Tibial nerve (tissue), 4 donors: Measurements from ENCODE around the gene ASIC2. TPM values are rescaled to one million over a fixed set of nuclear protein-coding genes. Genes with fewer than 3 reads are reported as not detected.
"Not testable (repeated sequence)": the region's sequence is repeated elsewhere in the genome, so short reads cannot be mapped to it uniquely, and the experiment has no call there.

Experiments
- DNase-seq, 2 donors: peaks; one replicate each; pipeline ENCODE4 v3.0.0-alpha.2; 2019; ENCODE audit warnings: low spot score in 2 of 2
- H3K27ac ChIP-seq, 4 donors: fragments of 200-600 bp; sonication (generic) in 3 of 4; one replicate each; pipeline ENCODE4 v1.5.1; 2017 to 2019; ENCODE audit warnings: mild to moderate bottlenecking in 1 of 4
- H3K27me3 ChIP-seq, 2 donors: fragments of 200-600 bp; sonication (generic) in 1 of 2; one replicate each; pipeline versions ENCODE4 v1.5.1 to v1.6.0; 2017 to 2019
- H3K36me3 ChIP-seq, 3 donors: fragments of 200-600 bp; sonication (generic); one replicate each; pipeline ENCODE4 v1.5.1; 2018 to 2019
- H3K4me1 ChIP-seq, 4 donors: fragments of 200-600 bp; sonication (generic) in 3 of 4; one replicate each; pipeline ENCODE4 v1.5.1; 2017 to 2019
- H3K4me3 ChIP-seq, 4 donors: fragments of 200-600 bp; sonication (generic) in 3 of 4; one replicate each; pipeline ENCODE4 v1.5.1; 2017 to 2019; ENCODE audit warnings: mild to moderate bottlenecking in 1 of 4, moderate library complexity in 1 of 4
- H3K9me3 ChIP-seq, 4 donors: fragments of 200-600 bp; sonication (generic) in 3 of 4; one replicate each; pipeline ENCODE4 v1.5.1; 2017 to 2019
- CTCF ChIP-seq, 5 experiments: fragments of 200-600 bp in 3 of 5; fragments of 450-650 bp in 2 of 5; sonication (generic) in 3 of 5; IDR thresholded peaks; one replicate each; pipeline ENCODE4 v1.5.1; 2016 to 2019; ENCODE audit warnings: antibody characterized with exemption in 5 of 5, mild to moderate bottlenecking in 3 of 5, moderate library complexity in 2 of 5
- EP300 ChIP-seq, 2 donors: sonication (generic); formaldehyde crosslinking; IDR thresholded peaks; one replicate each; pipeline ENCODE4 v1.6.1; 2017; ENCODE audit warnings: antibody characterized with exemption in 2 of 2, mild to moderate bottlenecking in 1 of 2
- POLR2A ChIP-seq, 2 donors: fragments of 450-650 bp; IDR thresholded peaks; one replicate each; pipeline ENCODE4 v1.6.1; 2017; ENCODE audit warnings: antibody characterized with exemption in 2 of 2, mild to moderate bottlenecking in 2 of 2, moderate library complexity in 2 of 2
- WGBS, 2 donors: methylation state at CpG; one replicate each; pipeline ENCODE4 v1.1.5; 2018; 5-methylcytosine and 5-hydroxymethylcytosine counted together
- total RNA-seq, 4 donors: library from RNA; depleted of rRNA; stranded (reverse); fragments of >200 nt; gene quantifications; one replicate each; pipeline ENCODE4 v1.1.0, GENCODE V29; 2016

ASIC2 gene
- total RNA-seq, 4 donors from 2014 or later, result 0.21 to 1.5 (median 0.50) TPM

- TF ChIP-seq EP300 (IDR thresholded peaks at IDR 0.05) (no peak), CTCF (IDR thresholded peaks at IDR 0.05) (no peak), POLR2A (IDR thresholded peaks at IDR 0.05) (no peak)
- Histone ChIP-seq H3K4me1 (no peaks in the 10 kb centered on the region), H3K27me3 (no peaks in the 10 kb centered on the region), H3K36me3 (no peaks in the 10 kb centered on the region), H3K9me3 (peaks cover 0 to 9% (median 0%) of the 10 kb centered on the region in 4 donors), H3K4me3 (no peak overlapping the region), H3K27ac (no peak overlapping the region)
- 77 to 79% methylated on average over 13 of the region's 13 CpGs for WGBS, 2 donors
- no peak for DNase-seq
These were observed 300.6 kb downstream of the ASIC2 start for GRCh38 chr17:32992321-32993033.

- no peak overlapping the region for H3K4me3 ChIP-seq
- no peaks in the 10 kb centered on the region for H3K4me1 ChIP-seq
- WGBS, 2 donors, result 69 to 76% methylated on average over 3 of the region's 3 CpGs
- no peak overlapping the region for H3K27ac ChIP-seq
- no peak for DNase-seq
- H3K9me3 ChIP-seq, result peaks cover 0 to 13% (median 0%) of the 10 kb centered on the region in 4 donors
- TF ChIP-seq EP300 (IDR thresholded peaks at IDR 0.05) (no peak), POLR2A (IDR thresholded peaks at IDR 0.05) (no peak), CTCF (IDR thresholded peaks at IDR 0.05) (no peak)
- no peaks in the 10 kb centered on the region for H3K36me3 ChIP-seq
- no peaks in the 10 kb centered on the region for H3K27me3 ChIP-seq
These were observed 304.5 kb downstream of the ASIC2 start for GRCh38 chr17:32988481-32989101.

GRCh38 chr17:32987868-32988267, 305.2 kb downstream of the ASIC2 start:
- DNase-seq, H3K36me3 ChIP-seq, H3K27ac ChIP-seq, H3K4me1 ChIP-seq, H3K4me3 ChIP-seq, H3K27me3 ChIP-seq: not testable (repeated sequence)
- 52 to 60% methylated on average over 2 of the region's 2 CpGs for WGBS, 2 donors
- peaks cover 0 to 13% (median 0%) of the 10 kb centered on the region in 4 donors for H3K9me3 ChIP-seq

GRCh38 chr17:32987453-32987805, 305.7 kb downstream of the ASIC2 start:
- not testable (repeated sequence) for H3K27me3 ChIP-seq, H3K27ac ChIP-seq, H3K4me3 ChIP-seq, H3K36me3 ChIP-seq, H3K4me1 ChIP-seq, DNase-seq
- H3K9me3 ChIP-seq, result peaks cover 0 to 16% (median 0%) of the 10 kb centered on the region in 4 donors
- WGBS, 2 donors, result 15 to 46% methylated on average over 1 of the region's 1 CpG

- 35 to 52% methylated on average over 4 of the region's 4 CpGs for WGBS, 2 donors
- DNase-seq, result no peak
- Histone ChIP-seq H3K9me3 (peaks cover 0 to 27% (median 0%) of the 10 kb centered on the region in 4 donors), H3K27me3 (no peaks in the 10 kb centered on the region), H3K4me3 (no peak overlapping the region), H3K36me3 (no peaks in the 10 kb centered on the region), H3K4me1 (no peaks in the 10 kb centered on the region), H3K27ac (no peak overlapping the region)
- TF ChIP-seq POLR2A (IDR thresholded peaks at IDR 0.05), result no peak
- no peak for TF ChIP-seq CTCF (IDR thresholded peaks at IDR 0.05)
- TF ChIP-seq EP300 (IDR thresholded peaks at IDR 0.05), result no peak
These were observed 307.9 kb downstream of the ASIC2 start for GRCh38 chr17:32985050-32985756.

- H3K4me1 ChIP-seq, H3K27me3 ChIP-seq, H3K27ac ChIP-seq, H3K4me3 ChIP-seq, H3K36me3 ChIP-seq, DNase-seq: not testable (repeated sequence)
- peaks cover 0 to 13% (median 0%) of the 10 kb centered on the region in 4 donors for H3K9me3 ChIP-seq
- 83 to 95% methylated on average over 3 of the region's 3 CpGs for WGBS, 2 donors
These were observed 311.5 kb downstream of the ASIC2 start for GRCh38 chr17:32981611-32982010.
